Stimulated activated CD8-positive, alpha-beta memory T cell treated with anti-CD3 and anti-CD28 coated beads, Interleukin-12 subunit alpha, Interleukin-12 subunit beta, amount 100 ng/mL, for 4 hours (primary cell): ENCODE data around the gene PDE3B.
"Not testable (repeated sequence)": the region's sequence is repeated elsewhere in the genome, so short reads cannot be mapped to it uniquely, and the experiment has no call there.

Experiments
- DNase-seq: peaks from one replicate; pipeline ENCODE4 v3.0.0-alpha.2; 2020; ENCODE audit warnings: low read depth

PDE3B gene

GRCh38 chr11:14677146-14677545, 33.5 kb downstream of the PDE3B start:
- DNase-seq, result no peak

- DNase-seq, result no peak
These were observed 34.7 kb downstream of the PDE3B start for GRCh38 chr11:14678350-14678749.

- no peak for DNase-seq
These were observed 36.1 kb downstream of the PDE3B start for GRCh38 chr11:14679662-14680061.

- not testable (repeated sequence) for DNase-seq
These were observed 40.8 kb downstream of the PDE3B start for GRCh38 chr11:14684234-14684915.

GRCh38 chr11:14687456-14687855, 43.9 kb downstream of the PDE3B start:
- DNase-seq, result no peak

- DNase-seq, result no peak
These were observed 44.5 kb downstream of the PDE3B start for GRCh38 chr11:14687943-14688627.

- DNase-seq, result not testable (repeated sequence)
These were observed 52.1 kb downstream of the PDE3B start for GRCh38 chr11:14695656-14696055.

GRCh38 chr11:14698771-14699170, 55.2 kb downstream of the PDE3B start:
- no peak for DNase-seq

- DNase-seq, result no peak
These were observed 57.0 kb downstream of the PDE3B start for GRCh38 chr11:14700593-14700992.

- no peak for DNase-seq
These were observed 59.2 kb downstream of the PDE3B start for GRCh38 chr11:14702760-14703159.

GRCh38 chr11:14703731-14704130, 60.1 kb downstream of the PDE3B start:
- no peak for DNase-seq

GRCh38 chr11:14705067-14705466, 61.5 kb downstream of the PDE3B start:
- no peak for DNase-seq

- no peak for DNase-seq
These were observed 70.1 kb downstream of the PDE3B start for GRCh38 chr11:14713496-14714244.

- DNase-seq, result not testable (repeated sequence)
These were observed 72.1 kb downstream of the PDE3B start for GRCh38 chr11:14715669-14716068.

- no peak for DNase-seq
These were observed 78.9 kb downstream of the PDE3B start for GRCh38 chr11:14722496-14722895.

GRCh38 chr11:14725150-14725549, 81.5 kb downstream of the PDE3B start:
- DNase-seq, result no peak

GRCh38 chr11:14727215-14727614, 83.6 kb downstream of the PDE3B start:
- no peak for DNase-seq

GRCh38 chr11:14727746-14728145, 84.1 kb downstream of the PDE3B start:
- no peak for DNase-seq

GRCh38 chr11:14740539-14740938, 96.9 kb downstream of the PDE3B start:
- not testable (repeated sequence) for DNase-seq

GRCh38 chr11:14741195-14741594, 97.6 kb downstream of the PDE3B start:
- no peak for DNase-seq

GRCh38 chr11:14742849-14743559, 99.4 kb downstream of the PDE3B start:
- no peak for DNase-seq

- DNase-seq, result not testable (repeated sequence)
These were observed 100.1 kb downstream of the PDE3B start for GRCh38 chr11:14743667-14744066.
